SK-N-SH treated with all-trans-retinoic acid at 6 μM for 48 hours (cell line): ENCODE results near the gene CLDN24.

Experiments
- CREB5 ChIP-seq: fragments of 250-450 bp; sonication (Bioruptor Pico); IDR thresholded peaks from 2 replicates; pipeline ENCODE4 v1.5.1; 2020; ENCODE audit warnings: low read depth, mild to moderate bottlenecking, moderate library complexity
- CSDC2 ChIP-seq: fragments of 250-450 bp; sonication (Bioruptor Pico); IDR thresholded peaks from 2 replicates; pipeline ENCODE4 v1.5.0; 2020; ENCODE audit warnings: mild to moderate bottlenecking, moderate library complexity
- CSRNP3 ChIP-seq: fragments of 250-450 bp; sonication (Bioruptor Pico); IDR thresholded peaks from 2 replicates; pipeline ENCODE4 v1.5.1; 2021; ENCODE audit warnings: mild to moderate bottlenecking, moderate library complexity
- GLIS3 ChIP-seq: fragments of 250-450 bp; sonication (Bioruptor Pico); IDR thresholded peaks from 2 replicates; pipeline ENCODE4 v1.5.0; 2020; ENCODE audit warnings: mild to moderate bottlenecking, moderate library complexity
- ISL1 ChIP-seq: fragments of 250-450 bp; sonication (Bioruptor Pico); IDR thresholded peaks from 2 replicates; pipeline ENCODE4 v2.1.2; 2022; ENCODE audit warnings: mild to moderate bottlenecking, moderate library complexity
- OSR1 ChIP-seq: fragments of 250-450 bp; sonication (Bioruptor Pico); IDR thresholded peaks from 2 replicates; pipeline ENCODE4 v1.8.0; 2022; ENCODE audit warnings: moderate library complexity, mild to moderate bottlenecking, inconsistent platforms
- PPARA ChIP-seq: fragments of 250-450 bp; sonication (Bioruptor Pico); IDR thresholded peaks from 2 replicates; pipeline ENCODE4 v1.5.0; 2020; ENCODE audit warnings: mild to moderate bottlenecking, borderline replicate concordance
- RARB ChIP-seq: fragments of 250-450 bp; sonication (Bioruptor Pico); IDR thresholded peaks from 2 replicates; pipeline ENCODE4 v1.8.0; 2021; ENCODE audit warnings: mild to moderate bottlenecking, moderate library complexity
- TCF4 ChIP-seq: fragments of 250-450 bp; sonication (Bioruptor Pico); IDR thresholded peaks from 2 replicates; pipeline ENCODE4 v1.8.0; 2021; ENCODE audit warnings: mild to moderate bottlenecking, moderate library complexity, borderline replicate concordance
- ZNF8 ChIP-seq: fragments of 450-650 bp; formaldehyde crosslinking; IDR thresholded peaks from 2 replicates; pipeline ENCODE4 v1.5.0; 2020; ENCODE audit warnings: mild to moderate bottlenecking, moderate library complexity
- TF ChIP-seq, protein P1 (sequence below): fragments of 250-450 bp; sonication (Bioruptor Pico); IDR thresholded peaks from 2 replicates; pipeline ENCODE4 v1.8.0; 2020; ENCODE audit warnings: mild to moderate bottlenecking, moderate library complexity, borderline replicate concordance

DNA sequence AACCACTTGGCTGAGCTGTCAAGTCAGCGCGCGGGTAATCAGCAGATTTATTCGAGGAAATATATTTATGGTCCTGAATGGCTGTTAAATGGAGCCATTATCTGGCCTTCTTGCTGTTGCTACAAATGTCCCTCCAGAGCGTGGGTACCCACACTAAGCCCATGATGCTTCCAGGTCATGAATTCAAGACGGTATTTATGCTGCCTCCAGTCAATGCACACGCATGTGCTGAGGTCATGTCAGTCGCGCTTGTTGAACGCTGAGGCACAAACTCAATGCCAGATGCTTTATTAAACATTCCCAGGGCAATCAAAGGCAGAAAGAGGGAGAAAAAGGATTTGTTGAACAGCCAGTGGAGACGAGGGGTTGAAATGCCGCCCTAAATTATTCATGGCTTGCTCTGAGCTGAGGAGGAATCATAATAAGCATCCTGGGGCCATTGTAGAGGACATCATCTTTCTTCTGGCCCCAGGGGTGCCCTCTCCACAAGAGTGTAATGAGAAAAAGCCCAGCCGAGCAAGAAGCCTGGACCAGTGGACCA lies 36.1 kb upstream of the CLDN24 start:
- TF ChIP-seq ZNF8 (no peak), OSR1 (CRISPR knock-in tag) (no peak), RARB (no peak), CSRNP3 (no peak), TCF4 (CRISPR knock-in tag) (no peak), GLIS3 (CRISPR knock-in tag) (no peak), CSDC2 (CRISPR knock-in tag) (no peak), CREB5 (CRISPR knock-in tag) (no peak), ISL1 (CRISPR knock-in tag) (no peak), PPARA (CRISPR knock-in tag) (no peak)
- TF ChIP-seq, protein P1, sequence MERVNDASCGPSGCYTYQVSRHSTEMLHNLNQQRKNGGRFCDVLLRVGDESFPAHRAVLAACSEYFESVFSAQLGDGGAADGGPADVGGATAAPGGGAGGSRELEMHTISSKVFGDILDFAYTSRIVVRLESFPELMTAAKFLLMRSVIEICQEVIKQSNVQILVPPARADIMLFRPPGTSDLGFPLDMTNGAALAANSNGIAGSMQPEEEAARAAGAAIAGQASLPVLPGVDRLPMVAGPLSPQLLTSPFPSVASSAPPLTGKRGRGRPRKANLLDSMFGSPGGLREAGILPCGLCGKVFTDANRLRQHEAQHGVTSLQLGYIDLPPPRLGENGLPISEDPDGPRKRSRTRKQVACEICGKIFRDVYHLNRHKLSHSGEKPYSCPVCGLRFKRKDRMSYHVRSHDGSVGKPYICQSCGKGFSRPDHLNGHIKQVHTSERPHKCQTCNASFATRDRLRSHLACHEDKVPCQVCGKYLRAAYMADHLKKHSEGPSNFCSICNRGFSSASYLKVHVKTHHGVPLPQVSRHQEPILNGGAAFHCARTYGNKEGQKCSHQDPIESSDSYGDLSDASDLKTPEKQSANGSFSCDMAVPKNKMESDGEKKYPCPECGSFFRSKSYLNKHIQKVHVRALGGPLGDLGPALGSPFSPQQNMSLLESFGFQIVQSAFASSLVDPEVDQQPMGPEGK (CRISPR knock-in tag), result no peak
